ENCODE results near the gene GAS2L2. TPM values are rescaled to one million over a fixed set of nuclear protein-coding genes. Genes with fewer than 3 reads are reported as not detected.

GAS2L2 gene
- not detected for total RNA-seq

GRCh38 chr17:35752945-35753764 is at the start of gene GAS2L2:
GAS2L2 (minus strand) TSS chr17:35753239; CDS start chr17:35752850, 389 bp downstream.
- no peak for ATAC-seq
- H3K36me3 Mint-ChIP-seq = no peaks in the 10 kb centered on the region
- no peak within 1 kb of the TSS for H3K27ac Mint-ChIP-seq
- peaks cover 8% of the 10 kb centered on the region for H3K4me1 Mint-ChIP-seq
- CTCF ChIA-PET = interaction anchor here (0.6 to 7.6 kb wide), 3 partner anchors 12 to 56 kb away, joined by 3 to 58 read pairs (median 3); partner anchors contain the start of gene TAF15
- no peak within 1 kb of the TSS for H3K4me3 Mint-ChIP-seq
- peaks cover 49% of the 10 kb centered on the region for H3K27me3 Mint-ChIP-seq
- DNase-seq = no peak
- H3K9me3 Mint-ChIP-seq (ENCODE audit: low read depth) = no peaks in the 10 kb centered on the region

- DNase-seq (no peak), ATAC-seq (no peak)
- no peak overlapping the region for H3K27ac Mint-ChIP-seq
- H3K4me3 Mint-ChIP-seq = no peak overlapping the region
- H3K9me3 Mint-ChIP-seq (ENCODE audit: low read depth) = no peaks in the 10 kb centered on the region
- H3K36me3 Mint-ChIP-seq = no peaks in the 10 kb centered on the region
- H3K27me3 Mint-ChIP-seq = peaks cover 28% of the 10 kb centered on the region
- peaks cover 23% of the 10 kb centered on the region for H3K4me1 Mint-ChIP-seq
- CTCF ChIA-PET = interaction anchor here (11.7 kb wide), 1 partner anchor 39 kb away, joined by 106 read pairs; the partner anchor contains the start of gene C17orf50
Observed at GRCh38 chr17:35801583-35802224, 48.7 kb upstream of the GAS2L2 start.

GRCh38 chr17:35799942-35800341 is 46.9 kb upstream of the GAS2L2 start:
- DNase-seq (no peak), ATAC-seq (no peak)
- Mint-ChIP-seq H3K36me3 (no peaks in the 10 kb centered on the region), H3K27ac (no peak overlapping the region), H3K4me3 (no peak overlapping the region), H3K4me1 (peaks cover 26% of the 10 kb centered on the region), H3K9me3 (ENCODE audit: low read depth) (no peaks in the 10 kb centered on the region), H3K27me3 (peaks cover 40% of the 10 kb centered on the region)
- CTCF ChIA-PET = interaction anchor here (1.5 to 11.7 kb wide), 2 partner anchors 9 to 37 kb away, joined by 4 to 106 read pairs; partner anchors contain the start of gene C17orf50

GRCh38 chr17:35797918-35798317 is 44.9 kb upstream of the GAS2L2 start:
- Mint-ChIP-seq H3K27ac (no peak overlapping the region), H3K9me3 (ENCODE audit: low read depth) (no peaks in the 10 kb centered on the region), H3K27me3 (peaks cover 59% of the 10 kb centered on the region), H3K4me1 (peaks cover 24% of the 10 kb centered on the region), H3K4me3 (no peak overlapping the region), H3K36me3 (no peaks in the 10 kb centered on the region)
- no peak for ATAC-seq
- DNase-seq = no peak
- CTCF ChIA-PET = interaction anchor here (0.9 to 11.7 kb wide), 2 partner anchors 30 to 35 kb away, joined by 5 to 106 read pairs; partner anchors contain the start of gene C17orf50

GRCh38 chr17:35797370-35797769 is 44.3 kb upstream of the GAS2L2 start:
- H3K27me3 Mint-ChIP-seq = peaks cover 65% of the 10 kb centered on the region
- ATAC-seq = no peak
- CTCF ChIA-PET = interaction anchor here (3.9 to 11.7 kb wide), 2 partner anchors 16 to 34 kb away, joined by 15 to 106 read pairs; partner anchors contain the start of gene C17orf50

GRCh38 chr17:35796942-35797341 is 43.9 kb upstream of the GAS2L2 start:
- Mint-ChIP-seq H3K27me3 (peaks cover 69% of the 10 kb centered on the region), H3K9me3 (ENCODE audit: low read depth) (no peaks in the 10 kb centered on the region), H3K27ac (no peak overlapping the region), H3K36me3 (no peaks in the 10 kb centered on the region), H3K4me3 (no peak overlapping the region), H3K4me1 (peaks cover 24% of the 10 kb centered on the region)
- DNase-seq = no peak
- CTCF ChIA-PET = interaction anchor here (2.2 to 11.7 kb wide), 6 partner anchors 8 to 184 kb away, joined by 7 to 106 read pairs (median 15); partner anchors contain the start of genes C17orf50 and TAF15
- ATAC-seq = no peak

More at GRCh38 chr17:35797370-35797769, 44.3 kb upstream of the GAS2L2 start:
- peaks cover 24% of the 10 kb centered on the region for H3K4me1 Mint-ChIP-seq
- H3K36me3 Mint-ChIP-seq = no peaks in the 10 kb centered on the region
- no peak for DNase-seq
- no peak overlapping the region for H3K27ac Mint-ChIP-seq
- no peak overlapping the region for H3K4me3 Mint-ChIP-seq
- no peaks in the 10 kb centered on the region for H3K9me3 Mint-ChIP-seq (ENCODE audit: low read depth)

GRCh38 chr17:35795871-35796265 is 42.8 kb upstream of the GAS2L2 start:
- Mint-ChIP-seq H3K4me3 (peak overlapping the region; percentile 62), H3K4me1 (peaks cover 15% of the 10 kb centered on the region), H3K9me3 (ENCODE audit: low read depth) (no peaks in the 10 kb centered on the region), H3K27me3 (peaks cover 74% of the 10 kb centered on the region), H3K27ac (no peak overlapping the region), H3K36me3 (no peaks in the 10 kb centered on the region)
- DNase-seq = no peak
- CTCF ChIA-PET = interaction anchor here (1.6 to 11.7 kb wide), 8 partner anchors 9 to 183 kb away, joined by 4 to 106 read pairs (median 11); partner anchors contain the start of genes C17orf50 and TAF15
- ATAC-seq = no peak

GRCh38 chr17:35795007-35795870 is 42.2 kb upstream of the GAS2L2 start, which contains the start of gene MMP28:
MMP28 (minus strand) TSS chr17:35795641; CDS start chr17:35795377, 264 bp downstream.
- CTCF ChIA-PET = interaction anchor here (1.6 to 11.7 kb wide), 8 partner anchors 9 to 182 kb away, joined by 4 to 106 read pairs (median 11); partner anchors contain the start of genes C17orf50 and TAF15
- ATAC-seq (peak; percentile 88), DNase-seq (peak; percentile 52)
- no peaks in the 10 kb centered on the region for H3K9me3 Mint-ChIP-seq (ENCODE audit: low read depth)
- H3K36me3 Mint-ChIP-seq = no peaks in the 10 kb centered on the region
- H3K4me1 Mint-ChIP-seq = peaks cover 15% of the 10 kb centered on the region
- peaks cover 73% of the 10 kb centered on the region for H3K27me3 Mint-ChIP-seq
- H3K27ac Mint-ChIP-seq = no peak within 1 kb of the TSS
- peak within 1 kb of the TSS; percentile 62 for H3K4me3 Mint-ChIP-seq

- ATAC-seq (no peak), DNase-seq (no peak)
- H3K36me3 Mint-ChIP-seq = no peaks in the 10 kb centered on the region
- H3K9me3 Mint-ChIP-seq (ENCODE audit: low read depth) = no peaks in the 10 kb centered on the region
- peaks cover 70% of the 10 kb centered on the region for H3K27me3 Mint-ChIP-seq
- H3K27ac Mint-ChIP-seq = no peak overlapping the region
- H3K4me3 Mint-ChIP-seq = no peak overlapping the region
- peaks cover 15% of the 10 kb centered on the region for H3K4me1 Mint-ChIP-seq
- CTCF ChIA-PET = interaction anchor here (3.9 to 11.7 kb wide), 2 partner anchors 12 to 30 kb away, joined by 15 to 106 read pairs; partner anchors contain the start of gene C17orf50
Observed at GRCh38 chr17:35793257-35793656, 40.2 kb upstream of the GAS2L2 start.

- Mint-ChIP-seq H3K27me3 (peaks cover 67% of the 10 kb centered on the region), H3K9me3 (ENCODE audit: low read depth) (no peaks in the 10 kb centered on the region), H3K4me1 (peaks cover 15% of the 10 kb centered on the region), H3K27ac (no peak overlapping the region), H3K36me3 (no peaks in the 10 kb centered on the region), H3K4me3 (no peak overlapping the region)
- no peak for DNase-seq
- no peak for ATAC-seq
- CTCF ChIA-PET = interaction anchor here (1.0 to 11.7 kb wide), 3 partner anchors 14 to 29 kb away, joined by 4 to 106 read pairs (median 5); partner anchors contain the start of genes C17orf50 and TAF15
Observed at GRCh38 chr17:35791681-35792350, 38.8 kb upstream of the GAS2L2 start.

- Mint-ChIP-seq H3K4me3 (no peak overlapping the region), H3K9me3 (ENCODE audit: low read depth) (no peaks in the 10 kb centered on the region), H3K36me3 (no peaks in the 10 kb centered on the region), H3K27me3 (peaks cover 63% of the 10 kb centered on the region), H3K27ac (no peak overlapping the region), H3K4me1 (peaks cover 10% of the 10 kb centered on the region)
- CTCF ChIA-PET = interaction anchor here (1.0 to 11.7 kb wide), 2 partner anchors 13 to 28 kb away, joined by 4 to 106 read pairs; partner anchors contain the start of gene C17orf50
- ATAC-seq (no peak), DNase-seq (no peak)
Observed at GRCh38 chr17:35790841-35791240, 37.8 kb upstream of the GAS2L2 start.

All from activated CD8-positive, alpha-beta memory T cell treated with anti-CD3 and anti-CD28 coated beads, Interleukin-2, amount 10 ng/mL, durations not matched to agents 7 days and 5 days (primary cell).